CD4-positive, alpha-beta T cell treated with Interleukin-17A for 1 hour (primary cell): ENCODE results near the gene PURB.
"Not testable (repeated sequence)": the region's sequence is repeated elsewhere in the genome, so short reads cannot be mapped to it uniquely, and the experiment has no call there.

Experiments
- DNase-seq: peaks from one replicate; pipeline ENCODE4 v3.0.0-alpha.2; 2020

PURB gene

GRCh38 chr7:44891372-44891771, 6.0 kb upstream of the PURB start:
- DNase-seq = peak; percentile 71

DNA sequence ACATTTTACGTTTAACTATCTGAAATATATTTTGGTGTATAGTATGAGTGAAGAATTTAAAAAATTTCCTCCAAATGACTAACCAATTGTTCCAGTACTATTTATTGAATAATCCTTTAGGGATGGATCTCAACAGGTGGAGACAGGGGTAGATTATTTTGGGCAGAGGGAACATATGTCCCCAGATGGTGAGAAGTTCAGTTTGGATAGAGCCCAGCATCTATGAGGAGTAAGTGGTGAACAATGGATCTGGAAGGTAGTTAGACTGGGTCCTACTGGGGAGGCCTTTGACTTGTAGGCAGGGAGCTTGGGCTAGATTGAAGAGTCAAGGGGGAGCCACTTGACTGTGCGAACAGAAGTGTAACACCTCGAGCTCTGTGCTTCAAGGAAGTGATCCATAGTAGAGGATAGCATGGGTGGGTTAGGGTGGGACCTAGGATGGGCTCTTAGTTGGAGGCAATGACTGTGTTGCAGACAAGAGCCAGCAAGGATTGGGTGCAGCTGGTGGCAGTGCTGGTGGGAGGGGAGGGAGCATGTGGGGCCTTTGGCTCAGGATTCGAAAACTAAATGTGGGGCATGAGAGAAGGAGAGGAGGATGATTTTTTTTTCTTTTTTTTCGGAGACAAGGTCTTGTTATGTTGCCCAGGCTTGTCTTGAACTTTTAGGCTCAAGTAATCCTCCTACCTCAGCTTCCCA, 3.9 kb upstream of the PURB start:
- DNase-seq = no peak

- DNase-seq = peak; percentile 39
Observed at GRCh38 chr7:44887293-44887692, 2.0 kb upstream of the PURB start.

GRCh38 chr7:44884621-44885393, 523 bp downstream of the PURB start:
- peak; percentile 54 for DNase-seq

DNA sequence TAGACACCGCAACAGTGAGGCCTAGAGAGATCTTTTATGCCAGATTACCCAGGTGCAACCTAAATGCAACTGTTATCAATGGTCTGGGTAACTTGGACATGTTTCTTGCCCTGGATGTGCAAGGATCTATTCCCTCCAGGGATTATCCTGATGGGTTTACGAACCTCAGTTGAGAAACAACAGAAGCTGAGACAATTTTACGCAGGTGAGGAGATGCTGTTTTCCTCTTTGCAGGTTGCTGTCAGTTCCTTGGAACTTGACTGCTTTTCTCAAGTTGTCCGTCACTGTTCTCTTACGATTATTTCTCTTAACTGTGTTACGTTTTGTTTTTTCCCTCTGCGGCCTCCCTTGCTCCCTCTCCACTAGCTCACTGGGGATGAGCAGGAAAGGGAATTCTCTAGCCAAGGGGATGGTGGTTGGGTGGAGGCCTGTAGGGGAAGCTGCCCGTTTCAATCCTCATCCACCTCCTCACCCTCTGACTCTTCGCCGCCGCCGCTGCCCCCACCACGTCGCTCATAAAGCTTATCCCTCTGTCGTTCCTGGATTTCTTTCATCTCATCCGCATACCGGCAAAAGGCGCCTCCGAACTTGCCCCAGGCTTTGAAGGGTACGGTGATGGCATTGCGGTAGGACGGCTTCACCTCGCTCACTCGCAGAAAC, 1.2 kb downstream of the PURB start:
- no peak for DNase-seq

GRCh38 chr7:44882899-44883298, 2.4 kb downstream of the PURB start:
- no peak for DNase-seq

GRCh38 chr7:44881610-44882009, 3.7 kb downstream of the PURB start:
- no peak for DNase-seq

DNA sequence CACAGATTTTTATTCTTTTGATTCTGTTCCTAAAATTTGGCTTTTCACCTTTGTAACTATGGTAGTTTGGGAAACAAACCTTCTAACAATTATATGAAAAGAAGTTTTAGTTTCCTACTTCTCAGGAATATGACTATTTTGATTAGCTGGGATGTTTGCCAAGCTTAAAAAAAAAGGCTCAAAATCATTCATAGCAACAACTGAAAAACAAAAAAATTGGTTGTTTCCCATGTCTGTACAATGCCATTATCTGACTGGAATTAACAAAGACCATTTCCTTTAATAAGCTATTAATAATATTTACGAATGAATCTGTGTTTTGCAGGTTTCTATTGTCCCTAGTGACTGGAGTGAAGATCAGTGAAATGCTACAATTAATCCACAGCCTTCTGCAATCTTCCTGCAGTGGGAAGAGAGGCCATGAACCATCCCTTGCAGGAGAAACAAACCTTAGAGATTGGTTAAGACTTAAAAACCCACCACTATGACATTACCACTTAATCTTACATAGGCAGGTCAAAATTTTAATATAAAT, 4.2 kb downstream of the PURB start:
- no peak for DNase-seq

- DNase-seq = no peak
Observed at GRCh38 chr7:44880317-44881018, 4.9 kb downstream of the PURB start.

DNA sequence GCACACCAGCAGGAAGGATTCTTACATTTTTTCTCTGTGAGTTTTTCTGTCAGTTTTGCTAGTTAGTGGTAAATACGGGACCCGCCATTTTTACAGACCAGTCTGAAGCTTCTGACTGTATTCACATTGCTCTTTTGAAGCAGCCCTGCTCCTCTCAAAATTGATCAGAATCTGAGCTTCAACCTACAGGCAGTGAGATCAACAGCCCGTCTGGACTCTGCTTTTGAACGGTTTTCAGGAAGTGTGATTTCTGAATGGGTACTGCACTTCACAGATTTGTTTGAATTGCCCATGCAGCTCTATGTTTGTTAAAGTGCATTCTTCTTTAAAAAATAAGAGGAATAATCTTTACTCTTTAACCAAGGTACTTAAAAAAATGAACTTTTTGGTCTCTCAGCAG, 8.9 kb downstream of the PURB start:
- DNase-seq = no peak

DNA sequence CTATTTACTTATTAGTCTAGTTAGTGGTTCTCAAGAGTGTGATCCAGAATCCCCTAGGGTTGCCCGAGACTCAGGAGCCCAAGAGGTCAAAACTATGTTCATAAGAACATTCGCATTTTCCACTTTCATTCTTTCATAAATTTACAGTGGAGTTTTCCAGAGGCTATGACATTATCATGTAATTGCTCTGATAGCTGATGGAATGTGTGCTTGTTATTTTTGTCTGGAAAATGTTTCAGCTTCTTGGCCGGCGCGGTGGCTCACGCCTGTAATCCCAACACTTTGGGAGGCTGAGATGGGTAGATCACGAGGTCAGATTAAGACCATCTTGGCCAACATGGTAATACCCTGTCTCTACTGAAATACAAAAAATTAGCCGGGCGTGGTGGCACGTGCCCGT, 10.1 kb downstream of the PURB start:
- DNase-seq = no peak

- no peak for DNase-seq
Observed at GRCh38 chr7:44872787-44873186, 12.5 kb downstream of the PURB start.

DNA sequence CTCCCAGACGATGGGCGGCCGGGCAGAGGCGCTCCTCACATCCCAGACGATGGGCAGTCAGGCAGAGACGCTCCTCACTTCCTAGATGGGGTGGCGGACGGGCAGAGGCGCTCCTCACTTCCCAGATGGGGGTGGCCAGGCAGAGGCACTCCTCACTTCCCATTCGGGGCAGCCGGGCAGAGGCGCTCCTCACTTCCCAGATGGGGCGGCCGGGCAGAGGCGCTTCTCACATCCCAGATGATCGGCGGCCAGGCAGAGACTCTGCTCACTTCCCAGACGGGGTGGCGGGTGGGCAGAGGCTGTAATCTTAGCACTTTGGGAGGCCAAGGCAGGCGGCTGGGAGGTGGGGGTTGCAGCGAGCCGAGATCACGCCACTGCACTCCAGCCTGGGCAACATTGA, 13.4 kb downstream of the PURB start:
- not testable (repeated sequence) for DNase-seq

GRCh38 chr7:44870780-44871179, 14.6 kb downstream of the PURB start:
- DNase-seq = not testable (repeated sequence)

DNA sequence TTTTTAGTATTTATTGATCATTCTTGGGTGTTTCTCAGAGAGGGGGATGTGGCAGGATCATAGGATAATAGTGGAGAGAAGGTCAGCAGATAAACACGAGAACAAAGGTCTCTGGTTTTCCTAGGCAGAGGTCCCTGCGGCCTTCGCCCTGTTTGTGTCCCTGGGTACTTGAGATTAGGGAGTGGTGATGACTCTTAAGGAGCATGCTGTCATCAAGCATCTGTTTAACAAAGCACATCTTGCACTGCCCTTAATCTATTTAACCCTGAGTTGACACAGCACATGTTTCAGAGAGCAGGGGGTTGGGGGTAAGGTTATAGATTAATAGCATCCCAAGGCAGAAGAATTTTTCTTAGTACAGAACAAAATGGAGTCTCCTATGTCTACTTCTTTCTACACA, 15.0 kb downstream of the PURB start:
- DNase-seq = not testable (repeated sequence)

DNA sequence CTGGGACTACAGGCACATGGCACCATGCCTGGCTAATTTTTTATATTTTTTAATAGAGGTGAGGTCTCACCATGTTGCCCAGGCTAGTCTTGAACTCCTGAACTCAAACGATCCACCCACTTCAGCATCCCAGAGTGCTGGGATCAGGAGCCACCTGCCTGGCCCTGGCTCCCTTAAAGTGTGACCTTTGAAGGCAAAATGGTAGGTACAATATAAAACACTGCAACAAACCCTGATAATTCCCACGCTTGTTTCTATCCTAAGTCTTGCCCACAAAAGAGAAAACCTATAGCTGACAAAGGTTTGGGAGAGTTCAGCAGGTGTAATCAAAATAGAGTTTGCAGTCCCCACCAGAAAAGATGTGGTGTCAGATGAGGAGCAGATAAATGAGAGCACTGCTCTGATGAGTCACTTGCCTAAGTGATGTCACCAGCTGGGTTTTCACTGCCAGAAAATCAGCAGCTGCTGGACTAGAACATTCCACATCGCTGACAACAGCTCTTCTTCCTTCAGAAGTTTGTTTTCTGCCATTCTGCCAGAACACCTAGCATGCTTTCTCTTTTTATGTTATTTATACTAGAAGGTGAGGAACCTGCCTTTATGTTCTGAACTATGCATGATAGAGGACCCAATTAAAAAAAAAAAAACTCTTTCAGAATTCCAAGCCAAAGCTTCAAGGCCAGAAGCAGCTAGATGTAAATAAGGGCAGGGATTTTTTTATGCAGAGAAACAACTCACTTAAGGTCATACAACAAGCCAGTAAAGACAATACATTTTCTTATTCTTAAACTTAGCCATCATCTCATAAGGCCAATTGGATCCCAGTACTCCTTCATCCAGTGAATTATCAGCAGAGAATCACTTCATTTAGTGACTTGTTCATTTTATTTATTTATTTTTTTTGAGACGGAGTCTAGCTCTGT, 18.0 kb downstream of the PURB start:
- no peak for DNase-seq

- DNase-seq = not testable (repeated sequence)
Observed at GRCh38 chr7:44861949-44862348, 23.4 kb downstream of the PURB start.

DNA sequence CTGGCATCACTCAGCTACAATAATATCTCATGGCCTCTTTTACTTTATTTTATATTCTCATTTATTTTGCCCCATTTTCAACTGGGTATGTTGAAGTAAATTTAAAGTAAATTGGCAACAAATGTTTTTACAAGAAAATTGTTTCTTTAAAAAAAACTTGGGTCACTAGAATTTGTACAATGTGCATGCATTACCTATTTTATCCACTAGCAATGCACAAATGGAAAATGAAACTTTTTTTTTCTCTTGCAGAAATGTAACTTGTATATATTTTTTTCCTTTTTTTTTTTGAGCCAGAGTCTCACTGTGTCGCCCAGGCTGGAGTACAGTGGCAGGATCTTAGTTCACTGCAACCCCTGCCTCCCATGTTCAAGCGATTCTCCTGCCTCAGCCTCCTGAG, 27.2 kb downstream of the PURB start:
- DNase-seq = no peak

DNA sequence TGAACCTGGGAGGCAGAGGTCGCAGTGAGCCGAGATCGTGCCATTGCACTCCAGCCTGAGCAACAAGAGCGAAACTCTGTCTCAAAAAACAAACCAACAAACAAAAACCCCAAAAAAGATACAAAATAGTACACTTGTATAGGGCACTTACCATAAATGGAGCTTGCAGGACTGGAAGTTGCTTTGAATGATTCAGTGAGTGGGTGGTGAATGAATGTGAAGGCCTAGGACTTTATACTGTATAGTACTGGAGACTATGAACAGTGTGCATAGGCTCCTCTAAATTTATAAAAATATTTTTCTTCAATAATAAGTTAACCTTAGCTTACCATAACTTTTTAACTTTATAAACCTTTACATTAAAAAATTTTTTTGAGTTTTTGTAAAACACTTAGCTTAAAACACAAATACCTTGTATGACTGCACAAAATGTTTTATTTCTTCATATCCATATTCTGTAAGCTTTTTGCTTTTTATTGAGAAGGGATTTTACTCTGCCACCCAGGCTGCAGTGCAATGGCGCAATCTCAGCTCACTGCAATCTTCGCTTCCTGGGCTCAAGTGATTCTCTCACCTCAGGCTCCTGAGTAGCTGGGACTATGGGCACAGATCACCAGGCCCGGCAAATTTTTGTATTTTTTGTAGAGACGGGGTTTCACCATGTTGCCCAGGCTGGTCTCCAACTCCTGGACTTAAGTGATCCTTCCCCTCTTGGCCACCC, 30.5 kb downstream of the PURB start:
- DNase-seq = no peak

DNA sequence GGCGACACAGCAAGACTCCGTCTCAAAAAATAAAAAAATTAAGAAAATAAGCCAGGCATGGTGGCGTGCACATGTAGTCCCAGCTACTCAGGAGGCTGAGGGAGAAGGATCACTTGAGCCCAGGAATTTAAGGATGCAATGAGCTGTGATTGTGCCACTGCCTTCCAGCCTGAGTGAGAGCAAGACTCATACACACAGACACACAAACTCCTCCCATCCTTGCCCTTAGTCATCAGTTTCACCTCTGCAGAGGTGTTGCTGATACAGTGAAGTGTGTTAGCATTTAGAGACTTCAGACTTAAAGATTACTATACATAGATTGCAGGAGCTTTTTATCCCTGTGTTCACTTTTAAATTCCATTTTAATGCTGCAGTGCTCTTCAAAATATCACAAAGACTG, 31.9 kb downstream of the PURB start:
- DNase-seq = no peak

DNA sequence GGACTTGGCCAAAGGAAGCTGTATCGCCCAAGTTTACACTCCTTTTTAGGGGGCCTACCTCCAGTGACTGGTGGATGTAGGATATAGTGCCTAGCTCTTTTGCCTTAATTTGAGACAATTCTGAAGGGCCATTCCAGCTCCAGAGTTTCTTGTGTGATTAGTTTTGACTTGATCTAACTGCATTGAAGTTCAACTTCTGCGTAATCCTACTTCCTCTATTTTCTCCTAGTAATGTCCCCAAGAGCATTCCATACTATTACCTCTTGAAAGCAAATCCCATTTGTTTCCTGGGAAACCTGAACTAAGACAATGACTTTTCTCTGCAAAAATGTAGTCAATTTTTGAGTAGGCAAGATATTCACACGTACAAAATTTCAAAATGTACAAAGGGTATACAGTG, 32.7 kb downstream of the PURB start:
- DNase-seq = no peak
